CD4-positive, alpha-beta T cell treated with Interferon alpha-2 for 1 hour (primary cell): ENCODE data around the gene NGDN.
A peak's percentile ranks its signal among the peaks of the same experiment; 100 is the strongest.

Experiments
- DNase-seq, 2 donors: peaks; one replicate each; pipeline ENCODE4 v3.0.0-alpha.2; 2020 to 2022

The NGDN gene

GRCh38 chr14:23478109-23478759 lies 8.7 kb downstream of the NGDN start:
- peak; percentile 65 to 83 for DNase-seq

- no peak for DNase-seq
These were observed 12.0 kb downstream of the NGDN start for GRCh38 chr14:23481362-23481970.

GRCh38 chr14:23481979-23482822 lies 12.7 kb downstream of the NGDN start:
- no peak for DNase-seq

- no peak for DNase-seq
These were observed 13.3 kb downstream of the NGDN start for GRCh38 chr14:23482823-23483148.

- DNase-seq = no peak
These were observed 13.8 kb downstream of the NGDN start for GRCh38 chr14:23483236-23483854.

- no peak for DNase-seq
These were observed 15.8 kb downstream of the NGDN start for GRCh38 chr14:23485326-23485725.

- DNase-seq = no peak
These were observed 16.5 kb downstream of the NGDN start for GRCh38 chr14:23486036-23486435.

- no peak for DNase-seq
These were observed 17.7 kb downstream of the NGDN start for GRCh38 chr14:23487216-23487615.

GRCh38 chr14:23492618-23493272 lies 23.2 kb downstream of the NGDN start:
- no peak for DNase-seq

- DNase-seq = no peak
These were observed 24.7 kb downstream of the NGDN start for GRCh38 chr14:23494223-23494622.

GRCh38 chr14:23512156-23512555 lies 42.7 kb downstream of the NGDN start:
- DNase-seq = no peak

- no peak for DNase-seq
These were observed 43.7 kb downstream of the NGDN start for GRCh38 chr14:23513005-23513817.

- DNase-seq = no peak
These were observed 44.5 kb downstream of the NGDN start for GRCh38 chr14:23513818-23514643.

GRCh38 chr14:23514644-23514957 lies 45.1 kb downstream of the NGDN start:
- DNase-seq = no peak

GRCh38 chr14:23517650-23518326 lies 48.3 kb downstream of the NGDN start:
- DNase-seq = no peak

- DNase-seq = no peak
These were observed 49.2 kb downstream of the NGDN start for GRCh38 chr14:23518709-23519108.

GRCh38 chr14:23520899-23521533 lies 51.5 kb downstream of the NGDN start:
- no peak for DNase-seq

- DNase-seq = no peak
These were observed 52.5 kb downstream of the NGDN start for GRCh38 chr14:23521785-23522640.

- DNase-seq = no peak
These were observed 53.2 kb downstream of the NGDN start for GRCh38 chr14:23522643-23523198.
